Karpas-422 (cell line): Measurements from ENCODE around the gene MLYCD. TPM values are rescaled to one million over a fixed set of nuclear protein-coding genes. Genes with fewer than 3 reads are reported as not detected.

Experiments
- DNase-seq: peaks from one replicate; pipeline ENCODE4 v3.0.0-alpha.2; 2015
- H2AFZ ChIP-seq: fragments of 200-600 bp; sonication (generic); 2 replicates; pipeline ENCODE4 v1.6.1; 2014; ENCODE audit warnings: antibody characterized with exemption, low read length, mixed read lengths
- H3K27ac ChIP-seq: fragments of 200-600 bp; sonication (generic); 2 replicates; pipeline ENCODE4 v1.5.1; 2014; ENCODE audit warnings: mild to moderate bottlenecking, low read length, moderate library complexity
- H3K27me3 ChIP-seq: fragments of 200-600 bp; sonication (generic); 2 replicates; pipeline ENCODE4 v1.6.1; 2014; ENCODE audit warnings: low read length, mixed read lengths
- H3K36me3 ChIP-seq: fragments of 200-600 bp; sonication (generic); 2 replicates; pipeline ENCODE4 v1.6.1; 2014; ENCODE audit warnings: low read length, mixed read lengths; ENCODE audit not compliant: insufficient read depth
- H3K4me1 ChIP-seq: fragments of 200-600 bp; sonication (generic); 2 replicates; pipeline ENCODE4 v1.6.1; 2014; ENCODE audit warnings: mild to moderate bottlenecking, low read length, mixed read lengths
- H3K4me2 ChIP-seq: fragments of 200-600 bp; sonication (generic); 2 replicates; pipeline ENCODE4 v1.6.1; 2014; ENCODE audit warnings: low read length, low read depth, mild to moderate bottlenecking; ENCODE audit not compliant: poor library complexity, severe bottlenecking
- H3K4me3 ChIP-seq: fragments of 200-600 bp; sonication (generic); 2 replicates; pipeline ENCODE4 v1.5.1; 2014; ENCODE audit warnings: mild to moderate bottlenecking, antibody characterized with exemption, low read length, mixed read lengths
- H3K79me2 ChIP-seq: fragments of 200-600 bp; sonication (generic); 2 replicates; pipeline ENCODE4 v1.6.1; 2014; ENCODE audit warnings: mild to moderate bottlenecking, low read length, mixed read lengths
- H3K9ac ChIP-seq: fragments of 200-600 bp; sonication (generic); 2 replicates; pipeline ENCODE4 v1.6.0; 2014; ENCODE audit warnings: low read length
- H3K9me2 ChIP-seq: fragments of 200-600 bp; sonication (generic), shearing (Covaris generic); replicated peaks from 2 replicates; pipeline ENCODE4 v1.6.0; 2014; ENCODE audit warnings: mild to moderate bottlenecking, low read length, moderate library complexity; ENCODE audit not compliant: insufficient read depth
- H3K9me3 ChIP-seq: fragments of 300-700, 200-600 bp; sonication (generic); 2 replicates; pipeline ENCODE4 v1.6.1; 2014; ENCODE audit warnings: low read length, mixed read lengths
- H4K20me1 ChIP-seq: fragments of 200-600 bp; sonication (generic); 2 replicates; pipeline ENCODE4 v1.6.1; 2014; ENCODE audit warnings: mild to moderate bottlenecking, antibody characterized with exemption, low read length, low read depth; ENCODE audit not compliant: insufficient read depth
- total RNA-seq: library from RNA; depleted of rRNA; stranded (reverse); fragments of >200 nt; shearing (Covaris generic); gene quantifications from 2 replicates; pipeline ENCODE4 v1.2.3, GENCODE V29; 2014; ENCODE audit warnings: low replicate concordance; rRNA removed

Gene MLYCD
- total RNA-seq, 1 experiment from 2014 or later: 4.7 TPM

DNA sequence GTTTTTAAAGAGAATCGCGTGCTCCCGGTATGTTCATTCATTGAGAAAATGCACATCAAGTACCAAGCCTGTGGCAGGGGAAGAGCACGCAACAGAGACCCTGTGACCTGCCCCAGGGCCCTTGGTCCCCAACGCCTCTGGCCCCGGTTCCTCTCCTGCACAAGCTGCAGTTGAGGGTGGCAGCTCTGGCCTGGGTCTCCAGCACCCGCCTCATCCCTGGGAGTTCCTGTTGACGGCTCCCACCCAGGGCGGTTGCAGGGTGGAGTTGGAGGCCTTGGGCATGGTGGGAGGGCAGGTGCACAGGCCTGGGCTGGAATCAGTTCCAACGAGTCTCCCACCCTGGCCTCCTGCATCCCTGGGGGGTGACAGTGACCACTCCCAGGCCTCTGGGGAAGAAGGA lies 74.2 kb downstream of the MLYCD start:
- H2AFZ ChIP-seq: no peak overlapping the region
- H3K4me1 ChIP-seq: no peaks in the 10 kb centered on the region
- no peak overlapping the region for H3K4me2 ChIP-seq
- DNase-seq: no peak
- no peak overlapping the region for H3K27ac ChIP-seq
- H3K9me2 ChIP-seq: no peaks in the 10 kb centered on the region
- H3K79me2 ChIP-seq: no peaks in the 10 kb centered on the region
- H3K9ac ChIP-seq: no peak overlapping the region
- no peaks in the 10 kb centered on the region for H3K36me3 ChIP-seq
- no peak overlapping the region for H3K4me3 ChIP-seq
- H3K27me3 ChIP-seq: no peaks in the 10 kb centered on the region
- H3K9me3 ChIP-seq: no peaks in the 10 kb centered on the region
- H4K20me1 ChIP-seq: no peaks in the 10 kb centered on the region

DNA sequence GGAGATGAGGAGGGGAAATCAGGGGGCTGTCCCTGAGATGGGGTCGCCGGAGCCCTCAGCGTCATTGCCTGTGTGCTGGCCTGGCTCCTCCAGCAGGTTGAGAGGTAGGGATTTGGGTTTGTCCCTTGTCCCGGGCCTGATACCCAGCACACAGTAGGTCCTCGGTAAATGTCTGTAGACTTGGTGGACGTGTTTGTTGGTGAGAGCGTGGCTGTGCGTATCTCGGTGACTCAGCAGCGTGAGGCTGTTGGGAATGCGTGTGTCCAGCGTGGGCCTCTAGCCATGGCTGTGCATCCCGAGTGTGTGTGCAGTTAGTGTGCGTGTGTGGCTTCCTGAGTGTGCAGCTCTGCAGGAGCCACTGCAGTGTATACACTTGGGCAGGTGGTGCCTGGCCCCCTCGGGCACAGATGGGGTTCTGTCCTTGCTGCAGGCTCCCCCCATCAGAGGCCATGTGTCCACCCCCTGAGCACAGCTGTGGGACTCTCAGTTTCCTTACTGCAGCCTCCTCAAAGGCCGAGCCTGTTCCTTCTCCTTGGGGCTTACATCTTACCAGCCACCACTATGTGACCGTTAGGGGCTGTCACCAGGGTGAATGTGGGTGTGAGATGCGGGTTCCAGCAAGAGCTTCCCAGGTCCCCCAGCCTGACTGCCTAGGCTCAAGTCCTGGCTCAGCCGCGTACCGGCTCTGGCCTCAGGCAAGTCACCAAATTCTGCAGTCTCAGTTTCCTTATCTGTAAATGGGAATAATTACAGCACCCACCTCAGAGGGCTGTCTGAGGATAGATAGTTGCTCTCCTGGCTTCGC lies 74.9 kb downstream of the MLYCD start:
- H3K9me2 ChIP-seq: no peaks in the 10 kb centered on the region
- H3K79me2 ChIP-seq: no peaks in the 10 kb centered on the region
- H3K4me1 ChIP-seq: no peaks in the 10 kb centered on the region
- no peak for DNase-seq
- H3K4me3 ChIP-seq: no peak overlapping the region
- H4K20me1 ChIP-seq: no peaks in the 10 kb centered on the region
- H3K27ac ChIP-seq: no peak overlapping the region
- H3K27me3 ChIP-seq: no peaks in the 10 kb centered on the region
- H3K36me3 ChIP-seq: no peaks in the 10 kb centered on the region
- H2AFZ ChIP-seq: no peak overlapping the region
- H3K9ac ChIP-seq: no peak overlapping the region
- H3K9me3 ChIP-seq: no peaks in the 10 kb centered on the region
- no peak overlapping the region for H3K4me2 ChIP-seq

DNA sequence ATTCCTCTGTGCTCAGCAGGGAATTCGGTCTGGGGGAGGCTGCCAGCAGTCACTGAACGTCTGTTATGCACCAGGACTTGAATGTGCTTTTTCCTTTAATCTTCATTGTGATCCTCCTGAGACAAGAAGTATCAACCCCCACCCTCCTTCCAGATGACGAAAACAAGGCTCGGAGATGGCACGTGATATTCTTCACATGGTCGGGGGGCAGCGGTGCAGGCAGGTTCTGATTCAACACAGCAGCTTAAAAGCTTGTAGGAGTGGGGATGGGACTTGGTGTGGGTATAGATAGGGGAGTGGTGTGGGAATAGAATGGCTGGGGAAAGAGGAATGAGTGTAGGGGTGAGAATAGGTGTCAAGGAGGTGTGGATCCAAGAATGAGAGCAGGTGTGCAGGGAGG lies 75.6 kb downstream of the MLYCD start:
- H3K27me3 ChIP-seq: no peaks in the 10 kb centered on the region
- no peaks in the 10 kb centered on the region for H4K20me1 ChIP-seq
- H3K9me2 ChIP-seq: no peaks in the 10 kb centered on the region
- DNase-seq: no peak
- H3K36me3 ChIP-seq: no peaks in the 10 kb centered on the region
- H3K4me2 ChIP-seq: no peak overlapping the region
- no peaks in the 10 kb centered on the region for H3K79me2 ChIP-seq
- H3K9ac ChIP-seq: no peak overlapping the region
- H3K27ac ChIP-seq: no peak overlapping the region
- H3K9me3 ChIP-seq: no peaks in the 10 kb centered on the region
- no peak overlapping the region for H3K4me3 ChIP-seq
- no peak overlapping the region for H2AFZ ChIP-seq
- no peaks in the 10 kb centered on the region for H3K4me1 ChIP-seq

DNA sequence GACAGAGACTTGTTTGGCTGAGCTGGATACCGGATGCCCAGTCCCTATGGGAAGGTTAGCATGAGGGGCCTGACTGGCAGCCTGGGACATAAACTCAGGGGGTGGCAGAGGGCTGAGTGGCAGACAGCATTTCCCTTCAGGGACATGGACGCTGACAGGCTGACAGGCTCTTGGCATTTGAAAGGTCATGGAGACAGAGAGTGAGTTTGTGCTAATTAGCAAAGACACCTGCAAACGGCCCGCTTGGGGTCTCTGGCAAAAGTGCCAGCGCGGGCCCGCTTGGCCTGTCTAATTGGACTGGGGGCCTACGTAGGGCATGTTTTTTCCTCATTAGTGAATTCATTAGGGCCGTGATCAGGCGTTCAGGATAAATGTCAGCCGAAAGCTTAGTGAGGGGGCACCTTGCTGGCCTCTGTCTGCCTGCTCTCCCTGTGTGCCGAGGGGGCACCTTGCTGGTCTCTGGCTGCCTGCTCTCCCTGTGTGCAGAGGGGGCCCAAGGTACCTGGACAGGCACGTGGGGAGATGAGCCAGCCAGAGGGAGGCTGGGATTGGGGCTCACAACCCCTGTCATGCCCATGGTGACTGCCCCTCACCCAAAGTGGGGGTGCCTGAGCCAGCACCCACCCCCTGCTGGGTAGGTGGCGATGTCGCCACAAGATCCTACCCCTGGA lies 76.8 kb downstream of the MLYCD start:
- H3K4me3 ChIP-seq: no peak overlapping the region
- H4K20me1 ChIP-seq: no peaks in the 10 kb centered on the region
- no peak overlapping the region for H3K27ac ChIP-seq
- H3K36me3 ChIP-seq: no peaks in the 10 kb centered on the region
- no peak overlapping the region for H3K9ac ChIP-seq
- no peaks in the 10 kb centered on the region for H3K9me3 ChIP-seq
- H3K79me2 ChIP-seq: no peaks in the 10 kb centered on the region
- no peak for DNase-seq
- H3K27me3 ChIP-seq: no peaks in the 10 kb centered on the region
- H2AFZ ChIP-seq: no peak overlapping the region
- H3K4me2 ChIP-seq: no peak overlapping the region
- no peaks in the 10 kb centered on the region for H3K4me1 ChIP-seq
- no peaks in the 10 kb centered on the region for H3K9me2 ChIP-seq

Other genes starting within 250 kb of the MLYCD start
- gene HSBP1, start 91.1 kb upstream of the MLYCD start, total RNA-seq: 74.8 and 126 TPM in 2 replicates
- gene OSGIN1, start 54.1 kb downstream of the MLYCD start, total RNA-seq: not detected in 2 replicates
- gene NECAB2, start 69.1 kb downstream of the MLYCD start, total RNA-seq: not detected in 2 replicates
- not detected in 2 replicates for gene SLC38A8, start 143.7 kb downstream of the MLYCD start, total RNA-seq
- 80.9 and 94.7 TPM in 2 replicates for gene MBTPS1, start 217.8 kb downstream of the MLYCD start, total RNA-seq
- 26.0 and 55.2 TPM in 2 replicates for gene HSDL1, start 246.1 kb downstream of the MLYCD start, total RNA-seq
- not detected in 2 replicates for gene DNAAF1, start 246.2 kb downstream of the MLYCD start, total RNA-seq